ENCODE data around the gene ABHD12. TPM values are rescaled to one million over a fixed set of nuclear protein-coding genes. Genes with fewer than 3 reads are reported as not detected.

The ABHD12 gene
- total and polyA plus RNA-seq, 2 donors (not counting 3 experiments of a cell fraction or from before 2014, with no cell fraction given): 19.2 to 36.0 TPM

GRCh38 chr20:25327521-25328235 is 63.0 kb downstream of the ABHD12 start:
- H3K4me2 ChIP-seq (ENCODE audit: insufficient read depth, low read length): no peak overlapping the region
- no peaks in the 10 kb centered on the region for H4K20me1 ChIP-seq (replicated peaks; ENCODE audit: control insufficient read depth, extremely low read depth, insufficient read depth, low read length)
- H3K27me3 ChIP-seq (ENCODE audit: control insufficient read depth in 2 of 2, insufficient read depth in 2 of 2, low read length in 2 of 2): no peaks in the 10 kb centered on the region
- no peaks in the 10 kb centered on the region for H3K9me3 ChIP-seq (replicated peaks; ENCODE audit: control insufficient read depth, insufficient read depth, low read length)
- no peaks in the 10 kb centered on the region for H3K4me1 ChIP-seq (ENCODE audit: control insufficient read depth, extremely low read depth, insufficient read depth, low read length)
- CTCF ChIA-PET: interaction anchor here (0.6 to 1.6 kb wide), 3 partner anchors 9 to 32 kb away, joined by 3 read pairs; no protein-coding TSS in a partner anchor
- H2AFZ ChIP-seq (ENCODE audit: low read depth, low read length): no peak overlapping the region
- TF ChIP-seq POLR2AphosphoS5 (IDR thresholded peaks at IDR 0.05; ENCODE audit: insufficient read depth, low read depth, low read length) (no peak), POLR2A (IDR thresholded peaks at IDR 0.05; ENCODE audit: low read depth, low read length) (no peak), EZH2 (IDR thresholded peaks at IDR 0.05; ENCODE audit: borderline replicate concordance, low read depth, low read length, severe bottlenecking) (no peak), MAX (IDR thresholded peaks at IDR 0.05; ENCODE audit: insufficient read depth, insufficient read length) (no peak)
- dilution Hi-C loops (cut with MboI; ENCODE audit: extremely low pct_ligation_motif_present, low sequenced_read_pairs): no loop called here
- intact Hi-C loops (cut with micrococcal nuclease): no loop called here
- POLR2A ChIA-PET: no interaction called here
- no peak overlapping the region for H3K9ac ChIP-seq (replicated peaks; ENCODE audit: extremely low read depth, insufficient read depth, low read length)
- H3K36me3 ChIP-seq (ENCODE audit: control insufficient read depth in 2 of 2, extremely low read depth in 1 of 2, insufficient read depth in 2 of 2, low read length in 2 of 2): no peaks in the 10 kb centered on the region
- no peak overlapping the region for H3K27ac ChIP-seq (ENCODE audit: insufficient read depth, low read depth, low read length)
- DNase-seq (ENCODE audit: low read depth, low spot score) (no peak), FAIRE-seq (no peak)
- no TSS peak for BruUV-seq (replicated peaks)
- H3K4me3 ChIP-seq (replicated peaks in 1 of 3; ENCODE audit: insufficient read depth in 1 of 3, low read depth in 1 of 3, low read length in 3 of 3): no peak overlapping the region
- H3K79me2 ChIP-seq (ENCODE audit: control insufficient read depth, insufficient read depth, low read length): no peaks in the 10 kb centered on the region
- H3K9me1 ChIP-seq (replicated peaks; ENCODE audit: control insufficient read depth, extremely low read depth, insufficient read depth, low read length): no peaks in the 10 kb centered on the region

GRCh38 chr20:25325997-25326396 is 64.6 kb downstream of the ABHD12 start:
- Histone ChIP-seq H3K36me3 (ENCODE audit: control insufficient read depth in 2 of 2, extremely low read depth in 1 of 2, insufficient read depth in 2 of 2, low read length in 2 of 2) (no peaks in the 10 kb centered on the region), H3K4me3 (replicated peaks in 1 of 3; ENCODE audit: insufficient read depth in 1 of 3, low read depth in 1 of 3, low read length in 3 of 3) (no peak overlapping the region), H3K27ac (ENCODE audit: insufficient read depth, low read depth, low read length) (no peak overlapping the region), H3K9ac (replicated peaks; ENCODE audit: extremely low read depth, insufficient read depth, low read length) (no peak overlapping the region), H3K27me3 (ENCODE audit: control insufficient read depth in 2 of 2, insufficient read depth in 2 of 2, low read length in 2 of 2) (no peaks in the 10 kb centered on the region), H3K9me1 (replicated peaks; ENCODE audit: control insufficient read depth, extremely low read depth, insufficient read depth, low read length) (no peaks in the 10 kb centered on the region), H3K4me2 (ENCODE audit: insufficient read depth, low read length) (no peak overlapping the region), H3K4me1 (ENCODE audit: control insufficient read depth, extremely low read depth, insufficient read depth, low read length) (no peaks in the 10 kb centered on the region), H2AFZ (ENCODE audit: low read depth, low read length) (no peak overlapping the region), H3K9me3 (replicated peaks; ENCODE audit: control insufficient read depth, insufficient read depth, low read length) (no peaks in the 10 kb centered on the region), H4K20me1 (replicated peaks; ENCODE audit: control insufficient read depth, extremely low read depth, insufficient read depth, low read length) (no peaks in the 10 kb centered on the region), H3K79me2 (ENCODE audit: control insufficient read depth, insufficient read depth, low read length) (no peaks in the 10 kb centered on the region)
- ChIA-PET POLR2A (no interaction called here), CTCF (interaction anchor here (1.0 to 1.8 kb wide), 4 partner anchors 10 to 73 kb away, joined by 3 to 4 read pairs (median 3); no protein-coding TSS in a partner anchor)
- dilution Hi-C loops (cut with MboI; ENCODE audit: extremely low pct_ligation_motif_present, low sequenced_read_pairs): no loop called here
- no peak for TF ChIP-seq EZH2 (IDR thresholded peaks at IDR 0.05; ENCODE audit: borderline replicate concordance, low read depth, low read length, severe bottlenecking)
- no peak for TF ChIP-seq POLR2AphosphoS5 (IDR thresholded peaks at IDR 0.05; ENCODE audit: insufficient read depth, low read depth, low read length)
- TF ChIP-seq FOS (IDR thresholded peaks at IDR 0.05; ENCODE audit: borderline replicate concordance, insufficient read depth, low read length): no peak
- TF ChIP-seq GATA2 (IDR thresholded peaks at IDR 0.05; ENCODE audit: insufficient read depth, insufficient read length, low read depth, low read length): no peak
- TF ChIP-seq CTCF (IDR thresholded peaks at IDR 0.05; ENCODE audit: extremely low read depth in 1 of 2, insufficient read depth in 1 of 2, low read depth in 1 of 2, low read length in 2 of 2): no peak
- TF ChIP-seq MYC (IDR thresholded peaks at IDR 0.05; ENCODE audit: low read depth, low read length): no peak
- no peak for TF ChIP-seq POLR2A (IDR thresholded peaks at IDR 0.05; ENCODE audit: low read depth, low read length)
- TF ChIP-seq MAX (IDR thresholded peaks at IDR 0.05; ENCODE audit: insufficient read depth, insufficient read length): no peak
- BruUV-seq (replicated peaks): no TSS peak
- intact Hi-C loops (cut with micrococcal nuclease): loop anchor here (2.0 kb wide), 1 partner anchor 21 kb away; no protein-coding TSS in a partner anchor
- no peak for DNase-seq (ENCODE audit: low read depth, low spot score)
- FAIRE-seq: no peak
